Vagina (tissue), 2 donors: Measurements from ENCODE around the gene SHROOM4.

ENCODE experiments used
- POLR2A ChIP-seq, 2 donors: fragments of 450-650 bp; IDR thresholded peaks; one replicate each; pipeline ENCODE4 v1.6.1; 2017; ENCODE audit warnings: antibody characterized with exemption in 2 of 2, mild to moderate bottlenecking in 2 of 2, moderate library complexity in 2 of 2
- POLR2AphosphoS5 ChIP-seq, 2 donors: sonication (generic); formaldehyde crosslinking; IDR thresholded peaks; one replicate each; pipeline ENCODE4 v1.9.0; 2017; ENCODE audit warnings: antibody characterized with exemption in 2 of 2, mild to moderate bottlenecking in 2 of 2, low read depth in 1 of 2; ENCODE audit not compliant: insufficient read depth in 1 of 2
- TF ChIP-seq, protein P1 (sequence below), 3 experiments: fragments of 450-650 bp in 2 of 3; fragments of 200-600 bp in 1 of 3; sonication (generic) in 1 of 3; IDR thresholded peaks; one replicate each; pipeline ENCODE4 v1.5.1; 2017 to 2019; ENCODE audit warnings: antibody characterized with exemption in 3 of 3, mild to moderate bottlenecking in 2 of 3, moderate library complexity in 2 of 3

DNA sequence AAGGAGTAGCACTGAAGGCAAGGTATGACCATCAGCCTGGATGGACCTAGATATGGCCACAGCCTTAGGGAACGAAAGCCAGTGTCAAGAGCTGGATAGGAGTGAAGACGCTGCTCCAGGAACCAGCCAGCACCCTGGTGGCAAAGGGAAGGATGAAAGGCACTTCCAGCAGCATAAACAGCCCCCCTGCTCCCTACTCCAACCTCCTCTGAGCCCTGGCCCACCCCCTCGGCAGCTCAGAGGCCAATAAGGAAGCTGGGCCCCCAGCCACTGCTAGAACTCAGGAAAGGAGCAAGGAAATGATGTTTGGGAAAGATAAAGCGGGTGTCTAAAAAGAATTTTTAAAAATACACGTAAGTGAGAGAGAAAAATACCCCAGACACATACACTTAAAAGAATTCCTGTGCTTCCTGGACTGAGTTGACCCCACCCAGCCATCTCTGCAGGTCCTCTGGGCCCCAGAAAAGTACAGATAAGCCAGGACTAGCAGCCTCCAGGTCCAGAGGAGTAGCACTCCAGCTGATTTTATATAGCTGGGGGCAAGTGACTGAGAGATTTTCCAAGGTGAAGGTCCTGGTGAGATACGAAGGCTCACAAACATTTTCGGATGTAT lies 170.4 kb downstream of the SHROOM4 start:
- TF ChIP-seq, protein P1, sequence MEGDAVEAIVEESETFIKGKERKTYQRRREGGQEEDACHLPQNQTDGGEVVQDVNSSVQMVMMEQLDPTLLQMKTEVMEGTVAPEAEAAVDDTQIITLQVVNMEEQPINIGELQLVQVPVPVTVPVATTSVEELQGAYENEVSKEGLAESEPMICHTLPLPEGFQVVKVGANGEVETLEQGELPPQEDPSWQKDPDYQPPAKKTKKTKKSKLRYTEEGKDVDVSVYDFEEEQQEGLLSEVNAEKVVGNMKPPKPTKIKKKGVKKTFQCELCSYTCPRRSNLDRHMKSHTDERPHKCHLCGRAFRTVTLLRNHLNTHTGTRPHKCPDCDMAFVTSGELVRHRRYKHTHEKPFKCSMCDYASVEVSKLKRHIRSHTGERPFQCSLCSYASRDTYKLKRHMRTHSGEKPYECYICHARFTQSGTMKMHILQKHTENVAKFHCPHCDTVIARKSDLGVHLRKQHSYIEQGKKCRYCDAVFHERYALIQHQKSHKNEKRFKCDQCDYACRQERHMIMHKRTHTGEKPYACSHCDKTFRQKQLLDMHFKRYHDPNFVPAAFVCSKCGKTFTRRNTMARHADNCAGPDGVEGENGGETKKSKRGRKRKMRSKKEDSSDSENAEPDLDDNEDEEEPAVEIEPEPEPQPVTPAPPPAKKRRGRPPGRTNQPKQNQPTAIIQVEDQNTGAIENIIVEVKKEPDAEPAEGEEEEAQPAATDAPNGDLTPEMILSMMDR (IDR thresholded peaks at IDR 0.05) = no peak
- TF ChIP-seq POLR2AphosphoS5 (IDR thresholded peaks at IDR 0.05; ENCODE audit: insufficient read depth in 1 of 2, low read depth in 1 of 2) (no peak), POLR2A (IDR thresholded peaks at IDR 0.05) (no peak)
